HG03469 (cell line): ENCODE measurements around the gene IL12RB2.
A peak's percentile ranks its signal among the peaks of the same experiment; 100 is the strongest.
"Not testable (repeated sequence)": the region's sequence is repeated elsewhere in the genome, so short reads cannot be mapped to it uniquely, and the experiment has no call there.

ENCODE experiments used
- ATAC-seq: cut with Tn5 transposase; IDR thresholded peaks from one replicate; pipeline ENCODE4 v1.9.1; 2021; ENCODE audit warnings: mild to moderate bottlenecking, moderate library complexity, moderate number of reproducible peaks; ENCODE audit not compliant: unreplicated experiment

The IL12RB2 gene

DNA sequence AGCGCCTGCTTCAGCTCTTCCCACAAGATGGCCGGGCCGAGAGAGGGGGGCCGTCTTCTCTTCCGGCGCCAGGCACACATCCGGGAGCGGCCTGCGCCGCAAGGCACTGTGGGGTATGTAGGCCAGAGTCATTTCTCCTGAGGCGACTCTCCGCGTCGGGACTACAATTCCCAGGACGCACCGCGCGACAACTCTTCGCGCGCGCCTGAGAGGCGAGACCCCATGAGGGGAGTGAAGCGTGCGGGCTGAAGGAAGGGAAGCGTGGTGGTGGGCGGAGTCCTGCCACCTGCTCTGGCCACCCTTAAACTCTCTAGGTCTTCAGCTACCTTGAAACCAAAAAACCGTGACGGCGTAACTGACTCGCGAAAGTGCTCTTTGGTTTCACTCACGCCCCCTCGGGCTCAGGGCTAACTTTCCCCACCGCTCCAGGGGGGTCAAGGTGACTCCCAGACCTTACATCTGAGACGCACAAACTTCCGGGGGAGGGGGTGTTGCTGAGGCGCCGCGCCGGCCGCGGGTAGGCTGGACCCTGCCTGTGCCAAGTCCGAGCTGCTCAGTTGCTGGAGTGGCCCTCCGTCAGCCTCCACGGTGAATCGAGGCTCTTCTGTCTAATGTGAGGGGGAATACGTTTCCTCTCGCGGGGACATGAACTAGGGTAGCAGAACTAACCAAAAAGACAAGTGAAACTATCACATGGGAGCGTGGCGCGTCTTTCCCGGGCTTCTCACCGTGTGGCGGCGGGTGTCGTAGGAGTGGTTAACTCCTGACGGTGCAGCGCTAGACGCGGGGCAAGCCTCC is 122.9 kb downstream of the IL12RB2 start, which contains the start of gene SERBP1:
Gene SERBP1, minus strand, starts transcription at position 45 of the 798 bp plus-strand sequence. CDS start 102 bp downstream, outside the sequence.
- ATAC-seq, result peak; percentile 85

DNA sequence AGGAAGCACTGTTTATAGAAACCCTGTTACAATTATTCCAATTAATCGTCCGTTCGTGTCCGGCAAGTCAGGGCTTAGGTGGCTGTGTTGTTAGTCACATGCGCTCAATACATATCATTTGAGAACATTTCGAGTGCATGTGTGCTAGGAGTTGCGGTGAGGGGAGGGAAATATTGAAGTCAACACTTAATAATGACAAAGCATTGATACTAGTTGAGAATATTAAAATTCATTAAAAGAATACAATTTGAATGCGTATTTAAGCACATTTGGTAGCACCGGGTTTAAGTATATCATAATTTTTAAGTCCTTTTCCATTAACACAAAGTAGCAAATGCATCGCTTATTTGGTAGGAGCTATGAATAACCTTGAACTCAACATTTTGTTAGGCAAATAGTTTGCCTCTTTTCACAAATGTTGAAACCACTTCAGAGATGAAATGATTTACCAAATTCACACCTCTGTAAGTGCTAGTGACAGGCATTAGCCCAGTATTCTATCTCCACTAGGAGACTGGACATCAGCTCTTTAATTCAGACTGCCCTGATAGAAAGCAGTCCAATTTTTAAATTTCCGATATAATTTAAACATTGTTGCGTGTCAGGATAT is 123.6 kb downstream of the IL12RB2 start:
- ATAC-seq, result no peak

DNA sequence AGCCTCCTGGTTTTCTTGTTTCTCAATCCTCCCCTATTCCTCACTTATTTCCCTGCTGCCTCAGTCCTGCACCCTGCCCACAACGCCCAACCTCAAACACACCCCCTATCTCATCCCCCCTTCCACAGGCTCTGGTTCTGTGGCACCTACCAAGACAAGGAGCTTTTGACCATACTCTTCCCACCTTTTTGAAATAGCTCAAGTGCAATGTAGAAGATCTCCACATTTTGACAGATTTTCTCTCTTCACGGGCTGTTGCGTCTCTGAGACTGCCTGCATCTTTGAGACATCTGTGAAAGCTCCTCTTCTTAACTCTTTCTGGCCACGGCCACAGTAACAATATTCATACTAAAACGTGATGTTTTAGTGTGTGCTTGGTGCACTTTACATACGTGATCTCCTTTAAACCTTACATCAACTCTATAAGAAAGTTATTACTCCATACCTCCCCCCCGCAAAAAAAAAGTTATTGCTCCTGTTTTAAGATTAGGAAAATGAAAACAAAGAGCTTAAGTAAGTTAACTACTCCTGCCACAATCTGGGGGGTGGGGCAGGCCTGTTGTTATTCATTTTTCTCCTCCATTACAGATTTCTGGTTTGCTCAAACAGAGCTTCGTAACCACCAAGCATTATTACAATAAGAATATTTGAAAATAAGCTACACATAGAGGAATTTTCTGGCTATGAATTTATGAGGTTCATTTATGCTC is 124.4 kb downstream of the IL12RB2 start:
- no peak for ATAC-seq

DNA sequence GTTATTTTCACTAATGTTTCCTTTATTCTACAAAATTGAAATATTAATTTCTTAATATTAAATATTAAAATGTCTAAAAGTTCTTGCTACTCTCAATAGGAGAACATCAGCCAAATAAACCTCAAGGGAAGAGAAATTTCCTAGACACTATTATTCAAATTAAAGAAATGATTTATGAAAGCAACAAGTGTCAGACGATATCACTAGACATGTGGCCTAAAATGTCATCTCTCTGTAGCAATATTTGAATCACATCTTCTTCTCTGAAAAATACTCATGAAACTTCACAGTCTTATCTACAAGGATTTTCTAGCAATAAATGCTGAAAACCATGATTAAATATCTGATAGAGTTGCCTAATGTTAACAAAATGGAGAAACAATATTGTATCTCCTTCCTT is 125.1 kb downstream of the IL12RB2 start:
- ATAC-seq, result no peak

DNA sequence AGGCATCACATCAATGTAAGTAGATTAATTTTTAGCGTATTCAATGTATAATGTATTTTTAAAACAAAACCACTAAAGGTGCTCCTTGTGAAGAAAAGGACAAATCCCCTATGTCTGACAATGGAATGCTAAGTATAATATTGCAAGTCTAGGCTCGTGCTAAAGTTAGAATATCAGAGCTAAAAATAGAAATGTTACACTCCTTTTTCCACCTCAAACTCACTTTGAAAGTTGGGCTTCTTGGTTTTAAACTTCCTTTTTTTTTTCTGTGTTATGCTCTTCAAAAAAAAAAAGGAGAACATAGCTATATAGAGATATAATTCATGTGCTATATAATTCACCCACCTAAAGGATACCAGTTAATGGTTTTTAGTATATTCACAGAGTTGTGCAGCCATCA is 126.2 kb downstream of the IL12RB2 start:
- ATAC-seq, result no peak

DNA sequence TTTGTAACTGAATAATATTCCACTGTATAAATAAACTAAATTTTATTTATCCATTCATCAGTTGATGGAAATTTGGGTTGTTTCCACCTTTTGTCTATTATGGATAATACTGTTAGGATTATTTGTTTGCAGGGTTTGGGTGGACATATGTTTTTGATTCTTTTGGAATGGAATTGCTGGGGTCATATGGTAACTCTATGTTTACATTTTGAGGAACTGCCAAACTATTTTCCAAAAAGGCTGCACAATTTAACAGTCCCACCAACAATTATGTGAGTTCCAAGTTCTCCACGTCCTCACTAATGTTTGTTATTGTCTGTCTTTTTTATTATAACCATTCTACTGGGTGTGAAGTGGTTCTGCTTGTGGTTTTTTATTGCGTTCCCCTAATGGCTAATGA is 126.8 kb downstream of the IL12RB2 start:
- ATAC-seq, result no peak

DNA sequence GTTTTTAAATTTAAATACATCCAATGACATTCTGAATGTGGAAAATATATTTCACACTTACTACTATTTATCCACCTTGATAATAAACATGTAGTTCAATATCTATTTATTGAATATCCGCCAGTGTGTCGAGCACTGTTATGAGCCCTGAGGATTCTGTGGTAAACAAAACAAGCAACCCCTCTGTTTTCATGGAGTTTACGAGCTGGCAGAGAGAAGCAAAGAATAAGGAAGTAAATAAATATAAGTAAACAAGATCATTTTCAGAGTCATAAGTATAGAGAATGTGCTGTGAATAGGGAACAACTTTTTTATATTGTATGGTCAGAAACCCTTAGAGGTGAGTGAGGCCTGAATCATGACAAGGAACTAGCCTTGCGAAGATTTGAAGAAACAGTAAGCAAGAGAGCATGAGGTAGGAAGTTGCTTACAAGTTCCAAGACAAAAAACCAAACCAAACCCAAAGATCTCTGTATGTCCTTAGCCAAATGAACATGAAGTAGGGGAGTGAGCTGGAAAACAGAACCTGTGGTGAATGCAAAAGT is 128.9 kb downstream of the IL12RB2 start:
- ATAC-seq, result no peak

DNA sequence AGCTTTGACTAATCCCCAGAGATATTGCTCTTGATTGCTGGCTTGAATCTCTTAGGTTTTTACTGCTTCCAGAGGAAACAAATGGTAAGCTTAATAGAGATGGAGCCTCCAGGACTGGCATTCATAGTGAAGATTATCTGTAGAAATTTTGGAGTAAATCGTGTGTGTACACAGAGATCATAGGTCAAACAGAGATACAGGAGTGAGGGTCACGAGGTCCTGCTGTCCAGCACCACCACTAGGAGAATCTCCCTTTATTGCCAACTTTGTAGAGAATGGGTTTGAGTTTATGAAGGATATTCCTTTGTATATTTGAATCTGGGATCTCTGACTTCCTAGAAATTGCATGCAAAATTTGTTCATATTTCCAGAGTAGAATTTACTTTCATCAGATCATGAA is 130.3 kb downstream of the IL12RB2 start:
- ATAC-seq, result no peak

DNA sequence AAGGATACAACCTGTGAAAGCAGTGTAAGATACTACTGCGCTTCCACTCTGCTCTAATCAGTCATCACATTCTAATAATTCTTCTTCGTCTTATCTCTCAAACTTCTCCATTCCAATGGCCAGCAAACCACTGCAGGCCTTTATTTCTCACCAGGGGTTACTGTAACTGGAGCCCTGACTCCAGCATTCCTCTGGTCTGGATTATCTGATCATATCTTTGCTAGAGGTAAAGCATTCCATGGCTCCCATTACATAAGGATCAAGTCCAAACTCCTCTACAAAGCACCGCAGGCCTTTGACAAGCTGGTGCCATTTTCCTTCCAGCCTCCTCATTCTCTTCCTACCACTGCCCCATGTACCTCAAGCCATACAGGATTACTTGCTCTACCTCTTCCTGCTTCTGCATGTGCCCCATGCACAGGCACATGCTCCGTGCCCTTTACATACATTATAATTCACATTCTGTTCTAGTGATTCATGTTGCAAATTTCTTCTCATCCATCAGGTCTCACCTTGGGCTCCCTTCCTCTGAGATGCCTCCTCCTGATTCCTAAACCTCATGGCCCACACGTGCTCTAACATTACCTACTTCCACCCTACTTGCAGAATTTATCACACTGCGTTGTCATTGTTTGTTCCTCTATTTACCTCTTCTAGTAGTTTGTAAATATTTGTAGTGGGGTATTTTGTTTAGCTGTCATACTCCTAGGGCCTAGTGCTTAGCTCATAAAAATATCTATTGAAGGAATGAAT is 131.8 kb downstream of the IL12RB2 start:
- no peak for ATAC-seq

DNA sequence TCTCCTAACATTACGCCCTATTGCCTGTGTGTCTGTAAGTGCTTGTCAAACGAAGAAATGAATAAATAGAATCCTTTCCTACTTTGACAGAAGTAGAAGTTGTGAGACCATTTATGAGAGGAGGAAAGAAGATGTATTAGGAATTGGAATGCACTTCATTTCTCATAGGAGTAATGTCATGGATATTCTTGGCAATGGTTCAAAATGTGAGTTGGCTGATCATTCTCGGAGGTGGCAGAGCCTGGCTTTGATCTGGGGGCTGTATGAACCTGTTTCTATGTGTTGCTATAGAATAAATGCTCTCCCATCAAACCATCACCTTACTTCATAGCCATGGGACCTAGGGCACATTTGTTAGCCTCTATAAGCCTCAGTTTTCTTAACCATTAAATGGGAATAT is 132.7 kb downstream of the IL12RB2 start:
- no peak for ATAC-seq

DNA sequence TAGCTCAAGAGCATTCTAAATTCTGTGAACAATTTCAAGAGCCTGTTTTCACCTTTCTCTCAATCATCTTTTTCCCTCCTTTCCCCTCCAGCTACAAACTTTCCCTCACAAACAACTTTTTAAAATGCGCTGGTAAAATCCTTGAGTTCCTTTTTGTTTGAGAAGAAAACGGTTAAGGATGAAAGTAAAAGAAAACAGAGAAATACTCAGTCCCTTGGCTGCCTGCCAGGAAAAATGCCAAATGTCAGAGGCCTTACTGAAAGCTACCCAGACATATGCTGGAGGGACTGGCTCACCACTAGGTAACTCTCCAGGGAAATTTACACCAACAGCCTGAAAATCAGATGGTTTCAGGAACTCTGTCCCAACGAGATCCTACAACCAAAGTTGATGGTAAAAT is 133.5 kb downstream of the IL12RB2 start:
- ATAC-seq, result no peak

DNA sequence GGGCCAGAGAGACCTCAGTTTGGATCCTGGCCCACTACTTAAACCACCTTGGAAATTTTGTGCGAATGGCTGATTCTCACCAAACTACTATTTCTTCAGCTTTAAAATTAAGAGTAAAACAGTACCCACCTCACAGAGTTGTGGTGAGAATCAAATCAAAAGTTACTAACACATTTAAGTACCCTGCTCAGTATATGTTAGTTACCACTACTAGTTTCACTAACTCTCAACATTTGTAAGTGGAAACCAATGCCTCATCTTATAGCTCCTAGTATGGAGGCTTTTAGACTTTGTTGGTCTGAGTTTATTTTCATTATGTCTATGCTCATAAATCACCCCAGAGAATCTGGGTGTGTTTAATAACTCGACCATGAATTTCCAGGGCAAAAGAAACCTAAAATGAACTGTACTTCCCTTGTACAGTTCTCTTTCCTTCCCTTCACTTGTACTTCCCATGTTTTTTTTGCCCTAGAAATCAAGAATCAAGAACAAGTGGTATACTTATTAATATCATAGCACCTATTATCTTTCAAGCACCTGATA is 134.1 kb downstream of the IL12RB2 start:
- no peak for ATAC-seq

DNA sequence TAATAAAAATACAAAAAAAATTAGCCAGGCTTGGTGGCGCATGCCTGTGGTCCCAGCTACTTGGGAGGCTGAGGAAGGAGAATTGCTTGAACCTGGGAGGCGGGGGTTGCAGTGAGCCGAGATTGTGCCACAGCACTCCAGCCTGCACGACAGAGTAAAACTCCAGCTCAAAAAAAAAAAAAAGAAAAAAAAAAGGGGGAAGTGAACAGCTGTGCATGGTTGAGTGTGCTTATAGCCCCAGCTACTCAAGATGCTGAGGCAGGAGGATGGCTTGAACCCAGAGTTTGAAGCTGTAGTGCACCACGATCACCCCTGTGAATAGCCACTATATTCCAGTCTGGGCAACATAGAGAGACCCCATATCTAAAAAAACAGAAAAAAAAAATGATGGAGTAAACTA is 138.3 kb downstream of the IL12RB2 start:
- ATAC-seq, result not testable (repeated sequence)
